Prostate gland (tissue), 2 donors: ENCODE measurements around the gene ELF2.

Experiments used
- POLR2A ChIP-seq: fragments of 450-650 bp; IDR thresholded peaks from one replicate; pipeline ENCODE4 v1.6.1; 2016; ENCODE audit warnings: antibody characterized with exemption, mild to moderate bottlenecking
- POLR2AphosphoS5 ChIP-seq: sonication (generic); formaldehyde crosslinking; IDR thresholded peaks from one replicate; pipeline ENCODE4 v1.6.1; 2017; ENCODE audit warnings: antibody characterized with exemption
- TF ChIP-seq, protein P1 (sequence below), 4 experiments: fragments of 200-600 bp in 2 of 4; fragments of 450-650 bp in 2 of 4; sonication (generic) in 2 of 4; IDR thresholded peaks; 1 replicate in 3 of 4; 2 replicates in 1 of 4; pipeline ENCODE4 v1.5.1; 2016 to 2019; ENCODE audit warnings: antibody characterized with exemption in 4 of 4, mild to moderate bottlenecking in 2 of 4, moderate library complexity in 2 of 4

DNA sequence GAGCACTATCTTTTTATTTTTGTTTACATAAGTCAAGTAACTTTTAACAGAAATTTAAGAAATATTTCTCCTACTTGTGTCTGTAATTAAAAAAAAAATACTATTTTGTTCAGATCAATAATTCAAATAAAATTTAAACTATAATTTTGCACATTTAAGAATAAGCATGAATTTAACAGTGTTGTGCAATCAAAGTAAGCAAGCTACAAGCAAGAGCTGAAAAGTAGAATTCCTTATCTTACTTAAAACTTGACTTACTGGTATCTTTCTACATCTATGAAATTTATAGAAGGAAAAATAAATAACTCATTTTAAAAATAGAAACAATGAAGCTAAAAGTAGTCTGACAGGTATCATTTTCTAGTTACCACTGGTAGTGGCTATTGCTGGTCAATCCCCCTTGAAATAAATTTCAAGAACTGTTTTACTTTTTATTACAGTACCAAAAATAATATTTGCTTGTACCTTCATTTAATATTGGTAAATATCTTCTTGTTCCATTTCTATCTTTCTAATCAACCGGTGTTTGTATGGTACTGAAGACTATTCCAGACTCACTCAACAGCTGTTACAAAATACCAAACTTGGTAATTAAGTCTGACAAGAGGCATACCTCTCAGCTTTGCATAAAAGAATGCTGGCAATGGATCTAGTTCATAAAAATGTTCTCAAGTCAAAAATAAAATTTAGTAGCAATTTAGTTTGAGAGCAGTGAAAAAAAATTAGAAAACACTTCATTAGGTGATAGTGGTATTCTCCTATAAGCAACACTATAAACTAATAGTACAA, 99.3 kb downstream of the ELF2 start:
- TF ChIP-seq, protein P1, sequence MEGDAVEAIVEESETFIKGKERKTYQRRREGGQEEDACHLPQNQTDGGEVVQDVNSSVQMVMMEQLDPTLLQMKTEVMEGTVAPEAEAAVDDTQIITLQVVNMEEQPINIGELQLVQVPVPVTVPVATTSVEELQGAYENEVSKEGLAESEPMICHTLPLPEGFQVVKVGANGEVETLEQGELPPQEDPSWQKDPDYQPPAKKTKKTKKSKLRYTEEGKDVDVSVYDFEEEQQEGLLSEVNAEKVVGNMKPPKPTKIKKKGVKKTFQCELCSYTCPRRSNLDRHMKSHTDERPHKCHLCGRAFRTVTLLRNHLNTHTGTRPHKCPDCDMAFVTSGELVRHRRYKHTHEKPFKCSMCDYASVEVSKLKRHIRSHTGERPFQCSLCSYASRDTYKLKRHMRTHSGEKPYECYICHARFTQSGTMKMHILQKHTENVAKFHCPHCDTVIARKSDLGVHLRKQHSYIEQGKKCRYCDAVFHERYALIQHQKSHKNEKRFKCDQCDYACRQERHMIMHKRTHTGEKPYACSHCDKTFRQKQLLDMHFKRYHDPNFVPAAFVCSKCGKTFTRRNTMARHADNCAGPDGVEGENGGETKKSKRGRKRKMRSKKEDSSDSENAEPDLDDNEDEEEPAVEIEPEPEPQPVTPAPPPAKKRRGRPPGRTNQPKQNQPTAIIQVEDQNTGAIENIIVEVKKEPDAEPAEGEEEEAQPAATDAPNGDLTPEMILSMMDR (IDR thresholded peaks at IDR 0.05) = no peak
- TF ChIP-seq POLR2AphosphoS5 (no peak), POLR2A (no peak)
